HG03558 (cell line): ENCODE measurements around the gene ALKBH8.
"Not testable (repeated sequence)": the region's sequence is repeated elsewhere in the genome, so short reads cannot be mapped to it uniquely, and the experiment has no call there.

Source experiments
- ATAC-seq: cut with Tn5 transposase; IDR thresholded peaks from one replicate; pipeline ENCODE4 v1.9.1; 2021; ENCODE audit warnings: moderate number of reproducible peaks; ENCODE audit not compliant: unreplicated experiment; ENCODE audit errors: extremely low read depth

Gene ALKBH8

DNA sequence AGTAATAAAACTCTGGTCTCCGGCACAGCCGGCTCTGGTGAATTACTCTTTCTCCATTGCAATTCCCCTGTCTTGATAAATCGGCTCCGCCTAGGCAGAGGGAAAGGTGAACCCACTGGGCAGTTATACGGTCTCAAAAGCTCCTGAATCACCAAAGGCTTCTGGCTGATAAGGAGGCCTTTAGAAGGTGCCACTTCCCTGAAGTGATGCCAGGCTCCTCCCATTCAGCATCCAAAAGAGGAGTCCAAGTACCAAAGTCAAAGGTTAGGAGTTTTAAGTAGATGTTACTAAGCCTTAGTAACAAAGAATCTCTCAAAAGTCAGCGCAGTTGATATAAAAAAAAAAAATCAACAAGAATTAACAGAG is 11.8 kb upstream of the ALKBH8 start:
- ATAC-seq: no peak

DNA sequence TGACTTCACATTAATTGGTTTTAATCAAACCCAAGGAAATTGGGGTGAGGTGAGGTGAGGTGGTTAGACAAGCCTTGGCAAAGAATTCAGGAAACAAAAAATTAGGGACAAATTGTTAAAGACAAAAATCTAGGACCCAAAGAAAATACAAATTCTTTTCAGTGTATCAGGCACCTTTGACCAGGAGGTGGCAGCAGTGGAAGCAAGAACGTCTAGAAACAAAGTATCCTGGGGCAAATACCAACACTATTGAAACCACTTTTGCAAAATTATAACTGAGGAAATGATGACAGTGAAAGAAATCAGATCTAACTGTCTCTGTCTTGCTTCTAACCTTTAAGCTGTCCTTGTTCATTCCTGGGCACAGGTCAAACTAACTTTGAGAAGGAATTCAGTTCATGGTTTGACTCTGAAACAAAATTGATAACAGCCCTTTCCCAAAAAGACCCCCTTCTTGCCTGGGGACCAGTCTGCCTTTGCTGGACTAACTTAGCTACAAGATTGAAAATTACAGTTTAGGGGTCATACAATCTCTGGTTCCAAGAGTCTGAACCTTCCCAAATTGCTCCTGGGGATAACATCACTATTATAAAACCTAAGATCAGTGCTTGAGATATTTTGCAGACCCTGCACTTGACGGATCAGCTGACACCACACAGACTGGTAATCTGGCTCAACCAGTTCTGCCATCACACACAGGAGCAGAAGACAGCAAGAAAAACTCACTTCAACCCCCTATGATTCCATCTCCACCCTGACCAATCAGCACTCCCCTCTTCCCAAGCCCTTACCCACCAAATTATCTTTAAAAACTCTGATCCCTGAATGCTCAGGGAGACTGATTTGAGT is 11.2 kb upstream of the ALKBH8 start:
- ATAC-seq: not testable (repeated sequence)

DNA sequence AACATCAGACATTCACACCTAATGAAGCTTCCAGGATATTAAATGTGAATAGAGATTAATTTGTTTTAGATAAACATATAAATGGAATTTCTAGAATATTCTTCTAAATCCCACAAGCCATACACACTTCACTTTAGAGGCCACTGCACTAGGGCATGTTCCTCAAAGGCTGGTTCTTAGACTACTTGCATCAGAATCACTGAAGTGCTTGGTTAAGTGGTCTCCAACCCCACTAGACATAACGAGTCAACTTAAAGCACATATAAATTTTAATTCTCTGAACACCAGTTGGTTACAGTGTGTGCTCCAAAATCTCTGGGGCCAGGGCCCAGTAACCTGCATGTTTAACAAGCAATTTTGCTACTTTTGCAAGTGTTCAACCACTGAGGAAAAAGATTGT is 7.9 kb upstream of the ALKBH8 start:
- no peak for ATAC-seq

DNA sequence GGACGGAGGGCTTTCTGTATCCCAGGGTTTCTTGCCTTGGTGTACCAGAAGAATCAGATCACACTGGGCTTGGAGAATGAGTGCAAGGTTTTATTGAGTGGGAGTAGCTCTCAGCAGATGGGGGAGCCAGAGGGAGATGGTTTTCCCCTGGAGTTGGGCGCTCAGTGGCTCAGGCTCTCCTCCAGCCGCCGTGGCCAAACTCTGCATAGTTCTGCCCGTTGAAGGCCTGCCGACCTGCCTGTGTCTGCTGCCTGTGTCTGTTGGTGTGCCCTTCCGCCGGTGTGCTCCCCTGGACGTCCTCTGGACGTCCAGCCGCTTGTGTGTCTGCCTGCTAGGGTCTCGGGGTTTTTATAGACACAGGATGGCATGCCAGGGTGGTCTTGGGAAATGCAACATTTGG is 4.5 kb upstream of the ALKBH8 start:
- ATAC-seq: no peak

DNA sequence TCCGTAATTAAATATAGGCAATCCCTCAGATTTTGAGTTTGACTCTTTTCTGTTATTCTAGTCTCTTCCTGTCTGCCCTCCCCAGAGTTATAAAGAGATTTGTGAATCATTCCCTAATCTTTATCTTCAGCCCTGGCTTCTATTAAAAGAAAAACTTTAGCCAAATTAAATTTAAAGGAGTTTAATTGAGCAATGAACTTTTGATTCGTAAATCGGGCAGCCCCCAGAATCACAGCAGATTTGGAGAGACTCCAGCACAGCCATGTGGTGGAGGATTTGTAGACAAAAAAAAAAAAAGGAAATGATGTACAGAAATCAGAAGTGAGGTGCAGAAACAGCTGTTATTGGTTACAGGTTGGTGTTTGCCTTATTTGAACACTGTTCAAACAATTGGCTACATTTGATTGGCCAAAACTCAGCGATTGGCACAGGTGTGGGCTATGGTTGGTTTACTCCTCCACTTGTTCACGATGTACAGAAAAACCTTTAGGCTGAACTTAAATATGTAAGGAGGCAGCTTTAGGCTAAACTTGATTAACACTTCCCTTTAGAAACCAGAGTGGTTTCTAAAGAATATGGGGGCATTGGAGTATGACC is 2.3 kb upstream of the ALKBH8 start:
- no peak for ATAC-seq

DNA sequence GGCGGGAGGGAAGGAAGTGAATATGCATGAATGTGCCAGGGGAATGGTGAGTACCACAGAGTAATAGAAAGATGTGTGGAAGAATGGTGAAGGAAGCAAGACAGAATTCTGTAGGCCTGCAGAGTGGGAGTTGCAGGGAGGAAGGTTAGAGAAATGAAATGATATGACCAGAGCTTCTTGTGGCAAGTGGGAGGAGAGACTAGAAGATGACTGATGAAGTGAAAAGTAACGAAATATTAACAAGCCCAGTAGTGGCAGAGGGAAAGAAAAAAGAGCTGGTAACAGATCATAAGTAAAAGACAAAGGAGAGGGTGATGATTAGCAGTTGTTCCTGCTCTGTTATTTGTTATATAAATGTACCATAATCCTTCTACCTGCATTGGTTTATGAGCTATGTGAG is 1.0 kb upstream of the ALKBH8 start:
- no peak for ATAC-seq

DNA sequence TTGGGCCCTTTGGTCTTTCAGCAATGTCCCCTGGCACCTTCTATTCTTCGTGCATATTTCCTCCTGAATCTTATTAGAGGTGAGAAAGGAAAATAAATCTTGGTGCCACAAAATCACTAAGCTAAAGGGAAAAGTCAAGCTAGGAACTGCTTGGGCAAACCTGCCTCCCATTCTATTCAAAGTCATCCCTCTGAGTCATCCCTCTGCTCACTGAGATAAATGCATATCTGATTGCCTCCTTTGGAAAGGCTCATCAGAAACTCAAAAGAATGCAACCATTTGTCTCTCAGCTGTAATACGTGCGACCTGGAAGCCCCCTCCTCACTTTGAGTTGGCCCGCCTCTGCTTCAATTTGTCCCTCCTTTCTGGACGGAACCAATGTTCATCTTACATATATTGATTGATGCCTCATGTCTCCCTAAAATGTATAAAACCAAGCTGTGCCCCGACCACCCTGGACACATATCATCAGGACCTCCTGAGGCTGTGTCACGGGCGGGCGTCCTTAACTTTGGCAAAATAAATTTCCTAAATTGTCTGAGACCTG is 493 bp upstream of the ALKBH8 start:
- not testable (repeated sequence) for ATAC-seq

DNA sequence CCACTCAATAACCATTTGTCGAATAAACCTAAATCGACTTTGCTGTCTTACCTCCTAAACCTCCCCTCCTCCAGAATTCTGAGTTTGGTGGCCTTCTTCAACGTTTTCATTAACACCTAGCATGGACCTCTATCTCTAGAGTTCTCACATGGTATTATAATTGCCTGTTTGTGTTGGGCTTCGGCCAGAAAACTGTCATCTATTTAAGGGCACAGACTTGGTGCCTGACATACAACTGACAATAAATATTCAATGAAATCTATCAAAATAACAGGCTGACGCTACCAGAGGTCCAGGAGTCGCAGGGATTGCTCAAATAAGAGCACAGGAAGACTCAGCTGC is 687 bp downstream of the ALKBH8 start:
- ATAC-seq: no peak

DNA sequence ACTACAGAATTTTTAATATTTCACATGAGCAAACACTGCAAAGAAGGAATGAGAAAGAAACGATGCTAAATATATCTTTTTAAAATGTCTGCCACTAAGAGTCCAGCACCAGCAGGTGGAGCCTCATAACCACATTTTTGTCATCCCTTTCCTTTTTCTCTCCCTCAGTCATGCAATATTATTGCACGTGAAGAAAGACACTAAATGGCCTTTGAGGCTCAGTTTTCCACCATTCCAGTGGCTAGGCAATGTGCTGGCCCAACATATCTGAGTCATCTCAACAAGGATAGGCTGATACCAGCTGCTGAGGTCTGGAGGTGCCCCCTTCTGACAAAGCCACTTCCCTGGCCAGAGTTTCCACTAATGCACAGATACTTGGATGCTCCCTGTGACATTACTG is 1.8 kb downstream of the ALKBH8 start:
- ATAC-seq: no peak

DNA sequence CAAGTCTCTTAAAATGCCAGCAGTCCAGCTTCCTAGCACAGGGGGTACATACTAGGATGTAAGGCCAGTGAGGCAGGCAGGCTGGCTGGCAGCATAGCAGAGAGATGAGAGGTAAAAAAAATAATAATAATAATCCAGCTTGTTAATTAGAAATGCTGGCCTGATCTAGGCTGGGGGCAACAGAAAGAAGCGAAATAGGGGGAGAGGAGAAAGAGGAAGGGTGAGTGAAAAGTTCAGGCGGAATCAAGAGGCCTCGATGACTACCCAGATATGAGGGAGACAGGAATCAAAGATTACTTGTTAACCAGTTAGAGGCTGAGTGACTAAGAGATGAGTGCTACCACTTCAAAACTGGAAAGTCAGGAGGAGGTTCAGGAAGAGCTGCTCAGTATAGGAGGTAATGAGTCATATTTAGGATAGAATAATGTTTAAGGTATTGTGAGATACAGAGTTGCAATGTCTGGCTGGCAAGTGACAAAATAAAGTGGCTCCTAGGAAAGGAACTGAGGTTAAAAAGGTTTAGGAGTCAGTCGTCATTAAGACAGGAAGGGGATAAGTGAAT is 2.8 kb downstream of the ALKBH8 start:
- ATAC-seq: no peak

DNA sequence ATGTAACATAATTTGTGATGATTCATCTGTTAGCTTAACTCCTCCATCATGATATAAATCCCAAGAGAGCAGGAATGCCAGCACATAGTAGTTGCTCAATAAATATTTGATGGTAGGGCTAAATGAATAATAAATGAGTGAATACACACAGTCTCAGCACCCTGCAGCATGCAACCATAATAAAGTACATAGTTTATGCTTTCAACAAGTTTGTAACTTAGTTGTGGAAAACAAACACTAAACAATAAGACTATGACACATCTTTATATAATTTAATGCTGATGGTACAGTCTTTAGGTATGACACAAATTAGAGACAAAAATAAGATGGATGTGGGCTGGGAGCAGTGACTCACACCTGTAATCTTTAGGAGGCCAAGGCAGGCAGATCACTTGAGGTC is 3.8 kb downstream of the ALKBH8 start:
- ATAC-seq: no peak

DNA sequence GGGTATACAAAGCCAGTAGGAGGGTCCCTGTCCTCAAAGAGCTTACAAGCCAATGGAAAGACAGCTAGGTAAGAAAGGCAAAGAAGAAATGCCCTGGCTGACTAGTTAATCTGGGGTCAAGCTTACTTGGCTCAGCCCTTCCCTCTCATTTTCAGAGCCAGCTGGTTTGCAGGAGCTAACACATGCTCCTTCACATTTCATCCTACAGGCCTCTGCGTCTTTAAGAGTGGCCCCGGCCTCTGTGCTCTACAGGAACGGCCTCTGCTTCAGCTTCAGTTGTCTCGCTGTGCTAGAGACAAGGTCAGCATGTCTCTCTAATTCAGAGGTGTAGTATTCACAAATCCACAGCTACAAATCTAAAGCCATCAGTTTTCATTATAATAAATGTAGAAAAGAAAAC is 15.2 kb downstream of the ALKBH8 start:
- no peak for ATAC-seq

DNA sequence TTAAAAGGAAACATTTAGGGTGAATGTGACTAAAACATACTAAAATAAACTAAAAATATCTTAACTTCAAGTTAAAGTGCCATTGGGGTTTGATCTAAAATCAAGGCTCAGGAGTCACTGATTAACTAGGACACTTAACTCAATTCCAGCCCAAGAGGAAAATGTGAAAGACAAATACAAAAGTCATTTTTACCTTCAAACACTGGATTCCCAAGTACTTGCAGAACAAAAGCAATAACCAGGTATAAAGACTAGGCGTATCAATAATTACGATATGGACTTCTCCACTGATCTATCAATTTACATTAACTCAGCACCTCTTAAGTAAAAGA is 15.6 kb downstream of the ALKBH8 start:
- no peak for ATAC-seq

DNA sequence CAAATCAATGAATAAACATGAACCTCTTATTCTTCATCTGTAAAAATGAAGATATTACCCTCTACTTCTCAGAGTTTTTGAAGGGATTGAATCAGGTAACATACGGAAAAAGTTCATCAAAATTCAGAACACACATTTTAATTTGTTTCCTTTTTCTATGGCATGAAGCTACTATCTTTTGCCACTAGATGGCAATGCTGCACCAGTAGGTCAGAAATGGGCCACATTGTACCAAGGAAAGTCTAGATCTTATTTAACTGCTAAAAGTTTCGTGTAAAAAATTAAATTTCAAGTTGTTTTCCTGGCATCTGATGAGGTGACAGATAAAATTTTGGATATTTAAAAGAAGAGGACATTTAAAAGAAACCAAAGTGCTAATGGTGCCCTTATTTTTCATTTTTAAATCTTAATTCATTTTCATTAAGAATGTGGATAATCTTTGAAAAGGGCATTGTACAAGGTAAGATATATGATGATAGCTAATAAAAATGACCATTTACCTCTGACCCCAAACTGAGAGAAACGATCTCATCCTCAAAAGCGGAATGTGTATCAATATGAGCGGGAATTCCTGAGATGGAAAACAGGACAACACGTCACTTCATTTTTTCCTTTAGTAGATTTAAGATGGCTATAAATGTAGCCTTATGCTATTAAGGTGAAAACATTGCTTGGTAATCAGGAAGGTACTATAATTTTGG is 16.1 kb downstream of the ALKBH8 start:
- ATAC-seq: no peak

DNA sequence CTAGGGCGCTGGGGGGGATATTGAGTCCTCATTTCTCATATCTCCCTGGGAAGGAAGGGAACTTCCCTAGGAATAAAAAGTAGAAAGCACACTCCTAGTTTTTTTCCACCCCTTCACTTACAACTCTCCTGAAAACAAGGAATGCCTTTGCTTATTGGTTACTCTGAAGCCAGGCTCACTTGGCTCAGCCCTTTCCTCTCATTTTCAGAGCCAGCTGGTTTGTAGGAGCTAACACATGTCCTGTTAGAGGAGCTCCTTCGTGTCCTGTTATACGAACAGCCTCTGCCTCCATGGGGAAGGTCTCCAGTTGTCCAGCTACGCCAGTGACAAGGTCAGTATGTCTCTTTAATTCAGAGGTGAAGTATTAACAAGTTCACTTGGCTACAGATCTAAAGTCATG is 17.6 kb downstream of the ALKBH8 start:
- ATAC-seq: no peak

DNA sequence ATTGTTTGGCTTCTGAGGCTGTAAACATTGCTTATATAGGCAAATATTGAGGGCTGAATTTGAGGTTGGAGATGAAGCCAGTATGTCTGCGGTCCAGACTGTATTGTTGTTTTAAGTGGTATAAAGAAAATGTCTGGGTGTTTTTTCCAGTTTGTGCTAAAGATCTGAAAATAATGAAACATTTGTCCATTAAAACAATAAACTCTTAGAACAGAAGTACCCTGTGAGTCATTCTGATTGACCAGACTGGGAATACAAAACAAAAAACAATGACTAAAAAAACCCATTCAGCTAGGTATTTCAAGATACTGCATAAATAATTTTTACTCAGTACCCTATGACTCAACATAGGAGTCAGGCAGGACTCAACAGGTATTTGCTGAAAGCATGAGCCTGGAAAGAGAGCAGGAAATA is 20.4 kb downstream of the ALKBH8 start:
- peak; percentile 46 for ATAC-seq

DNA sequence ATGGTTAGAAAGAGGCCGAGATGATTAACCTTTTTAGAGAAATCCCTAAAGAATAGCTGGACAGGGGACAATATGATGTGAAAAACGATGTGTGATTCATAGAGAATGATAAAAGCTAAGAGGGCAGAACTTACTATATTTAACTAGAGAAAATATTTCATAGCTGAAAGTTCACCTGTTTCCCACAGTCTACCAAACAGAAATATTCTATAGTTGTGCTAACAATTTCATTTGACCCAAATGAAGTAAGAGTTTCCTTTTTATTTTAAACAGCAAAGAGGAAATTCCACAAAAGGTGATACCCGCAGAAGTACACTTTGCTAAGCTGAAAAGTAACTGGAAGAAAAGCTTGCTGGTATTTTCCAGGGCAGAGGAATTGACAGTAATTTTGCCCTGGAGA is 26.7 kb downstream of the ALKBH8 start:
- ATAC-seq: no peak

DNA sequence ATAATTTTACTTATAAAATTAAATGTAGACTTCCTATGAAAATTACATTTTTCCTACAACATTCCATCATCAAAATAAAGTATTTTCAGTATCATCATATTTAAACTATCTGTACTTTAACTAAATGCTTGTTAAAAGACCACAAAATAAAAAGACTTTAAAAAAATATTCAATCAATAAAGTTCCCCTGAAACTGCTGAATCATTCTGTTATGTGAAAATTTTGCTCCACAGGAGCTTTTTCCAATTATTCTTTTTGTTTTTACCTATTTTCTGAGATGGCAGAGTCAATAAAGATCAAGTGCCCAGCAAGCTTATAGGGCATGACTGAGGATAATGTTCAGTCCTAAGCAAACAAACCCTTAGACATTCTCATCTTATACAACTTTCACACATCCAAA is 27.3 kb downstream of the ALKBH8 start:
- no peak for ATAC-seq

DNA sequence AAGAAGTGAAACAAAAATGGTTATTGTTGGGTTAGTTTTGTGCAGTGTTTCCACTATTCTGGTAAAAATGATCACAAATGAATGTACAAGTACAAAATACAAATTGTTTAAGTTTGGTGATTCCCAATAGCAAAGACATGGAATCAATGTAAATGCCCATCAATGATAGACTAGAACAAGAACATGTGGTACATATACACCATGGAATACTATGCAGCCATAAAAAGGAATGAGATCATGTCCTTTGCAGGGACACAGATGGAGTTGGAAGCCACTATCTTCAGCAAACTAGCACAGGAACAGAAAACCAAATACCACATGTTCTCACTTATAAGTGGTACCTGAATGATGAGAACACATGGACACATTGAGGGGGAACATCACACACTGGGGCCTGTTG is 28.4 kb downstream of the ALKBH8 start:
- ATAC-seq: not testable (repeated sequence)

DNA sequence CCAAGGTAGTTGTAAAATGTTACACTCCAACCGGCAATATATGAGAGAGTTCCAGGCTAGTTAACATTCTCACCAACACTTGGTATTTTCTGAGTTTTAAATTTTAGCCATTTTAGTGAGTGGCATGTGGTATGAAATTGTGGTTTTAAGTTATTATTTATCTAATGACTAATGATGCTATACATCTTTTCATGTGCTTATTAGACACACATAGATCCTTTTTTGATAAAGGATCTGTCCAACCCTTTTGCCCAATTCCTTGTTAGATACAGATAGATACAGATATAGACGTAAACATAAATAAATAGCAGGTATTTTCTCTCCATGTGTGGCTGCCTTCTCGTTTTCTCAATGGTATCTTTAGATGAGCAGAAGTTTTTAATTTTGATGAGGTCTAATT is 39.3 kb downstream of the ALKBH8 start:
- no peak for ATAC-seq

DNA sequence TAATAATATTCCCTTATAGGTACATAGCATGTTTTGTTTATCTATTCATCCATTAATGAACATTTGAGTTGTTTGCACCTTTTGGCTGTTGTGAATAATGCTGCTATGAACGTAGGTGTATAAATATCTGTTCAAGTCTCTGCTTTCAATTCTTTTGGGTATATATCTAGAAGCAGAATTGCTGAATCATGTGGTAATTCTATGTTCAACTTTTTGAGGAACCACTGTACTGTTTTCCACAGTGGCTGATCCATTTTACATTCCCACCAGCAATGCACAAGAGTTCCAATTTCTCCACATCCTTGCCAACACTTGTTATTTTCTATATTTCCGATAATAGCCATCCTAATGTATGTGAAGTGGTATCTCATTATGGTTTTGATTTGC is 56.7 kb downstream of the ALKBH8 start:
- ATAC-seq: no peak
